K562 (cell line): ENCODE measurements around the gene RNFT2. TPM values are rescaled to one million over a fixed set of nuclear protein-coding genes. Genes with fewer than 3 reads are reported as not detected.
A peak's percentile ranks its signal among the peaks of the same experiment; 100 is the strongest.

Experiments
- BCOR ChIP-seq: fragments of 450-650 bp; IDR thresholded peaks from 2 replicates; pipeline ENCODE4 v1.6.1; 2016
- GMEB1 ChIP-seq: fragments of 250-450 bp; sonication (Bioruptor Pico); IDR thresholded peaks from 2 replicates; pipeline ENCODE4 v1.4.0; 2020; ENCODE audit warnings: mild to moderate bottlenecking
- L3MBTL2 ChIP-seq: fragments of 450-650 bp; IDR thresholded peaks from 2 replicates; pipeline ENCODE4 v1.6.1; 2016; ENCODE audit warnings: mild to moderate bottlenecking, moderate library complexity
- NFIC ChIP-seq: fragments of 450-650 bp; IDR thresholded peaks from 2 replicates; pipeline ENCODE4 v1.6.1; 2017; ENCODE audit warnings: mild to moderate bottlenecking, inconsistent platforms
- NFYB ChIP-seq: IDR thresholded peaks from 2 replicates; pipeline ENCODE4 v1.6.1; 2011; ENCODE audit warnings: mild to moderate bottlenecking, moderate library complexity; ENCODE audit not compliant: insufficient read length; ENCODE audit errors: extremely low read depth
- RBM25 ChIP-seq: fragments of 200-400 bp; formaldehyde crosslinking; IDR thresholded peaks from 2 replicates; pipeline ENCODE4 v1.6.1; 2018; ENCODE audit warnings: low read length, low read depth, moderate library complexity; ENCODE audit not compliant: severe bottlenecking
- ZFP36 ChIP-seq: fragments of 150-350 bp; IDR thresholded peaks from 2 replicates; pipeline ENCODE4 v1.6.1; 2018; ENCODE audit warnings: low read length, low read depth; ENCODE audit not compliant: partially characterized antibody
- ZNF408 ChIP-seq: fragments of 250-450 bp; sonication (Bioruptor Pico); IDR thresholded peaks from 2 replicates; pipeline ENCODE4 v1.4.0; 2020; ENCODE audit warnings: low read depth, mild to moderate bottlenecking, moderate library complexity
- ZNF655 ChIP-seq: fragments of 250-450 bp; sonication (Bioruptor Pico); IDR thresholded peaks from 2 replicates; pipeline ENCODE4 v1.5.0; 2021
- polyA plus RNA-seq, 8 experiments: library from polyadenylated mRNA; depleted of rRNA in 4 of 8; stranded (reverse) in 5 of 8; unstranded in 3 of 8; fragments of >200 nt; fragmentation: Nextera tagmentation in 2 of 8; fragmentation: Illumina TruSeq in 1 of 8; extraction: Ambion mirVana in 2 of 8; extraction: Trizol in 1 of 8; gene quantifications; 2 replicates each; pipeline versions ENCODE4 v1.2.1 to v1.2.3, GENCODE V29; 2011 to 2014; ENCODE audit warnings: inconsistent platforms in 1 of 8, missing spikeins in 1 of 8
- total RNA-seq, 7 experiments: library from RNA; depleted of rRNA in 6 of 7; stranded (reverse); fragments of >200 nt in 6 of 7; fragmentation: Illumina TruSeq in 2 of 7; extraction: Trizol in 2 of 7; gene quantifications; 2 replicates each; pipeline versions ENCODE4 v1.2.1 to v1.2.3, GENCODE V29; 2011 to 2021; ENCODE audit warnings: low replicate concordance in 1 of 7

RNFT2 gene
- total and polyA plus RNA-seq, 9 of the 15 experiments (the other 6 are each of a cell fraction or from before 2014, with no cell fraction given), result 3.6 to 26.3 (median 9.5) TPM

DNA sequence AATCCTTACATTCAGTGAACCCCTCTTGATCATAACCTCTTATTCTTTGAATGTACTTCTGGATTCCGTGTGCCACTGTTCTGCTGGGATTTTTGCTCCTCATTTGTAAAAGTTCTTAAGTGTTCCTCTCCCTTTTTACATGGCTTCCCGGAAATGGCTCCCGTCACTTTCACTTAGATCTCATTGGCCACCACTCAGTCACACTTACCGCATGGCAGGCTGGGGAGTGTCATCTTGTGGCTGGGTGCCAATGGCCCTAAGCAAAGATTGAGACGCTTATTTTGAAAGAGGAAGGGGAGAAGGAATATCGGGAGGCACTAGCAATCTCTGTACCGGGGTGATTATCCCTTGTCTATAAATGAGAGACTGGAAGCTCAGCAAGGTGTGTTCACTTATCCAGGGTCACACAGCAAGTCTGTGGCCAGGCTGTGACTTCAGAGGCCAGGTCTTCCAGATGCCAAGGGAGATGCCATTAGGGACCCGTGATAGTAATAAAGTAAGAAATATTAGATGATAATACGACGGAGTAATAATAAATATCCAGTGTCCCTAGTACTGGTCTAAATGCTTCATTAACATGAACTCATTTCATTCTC is 68.8 kb downstream of the RNFT2 start (continued):
- no peak for TF ChIP-seq ZNF655 (CRISPR knock-in tag)
- TF ChIP-seq L3MBTL2, result peak; percentile 28; the same call in 1 of the 2 replicates
- TF ChIP-seq GMEB1 (CRISPR knock-in tag), result no peak
- TF ChIP-seq NFIC, result peak; percentile 84
- no peak for TF ChIP-seq ZNF408 (CRISPR knock-in tag)
- TF ChIP-seq NFYB, result peak; percentile 72
- TF ChIP-seq RBM25, result peak; percentile 81
- peak; percentile 56 for TF ChIP-seq ZFP36
- TF ChIP-seq BCOR, result peak; percentile 70
